Suppressor macrophage treated with lipopolysaccharide for 4 hours (primary cell): ENCODE measurements around the gene ASB9.
"Not testable (repeated sequence)": the region's sequence is repeated elsewhere in the genome, so short reads cannot be mapped to it uniquely, and the experiment has no call there.

Source experiments
- DNase-seq: peaks from one replicate; pipeline ENCODE4 v3.0.0-alpha.2; 2020

ASB9 gene, protein sequence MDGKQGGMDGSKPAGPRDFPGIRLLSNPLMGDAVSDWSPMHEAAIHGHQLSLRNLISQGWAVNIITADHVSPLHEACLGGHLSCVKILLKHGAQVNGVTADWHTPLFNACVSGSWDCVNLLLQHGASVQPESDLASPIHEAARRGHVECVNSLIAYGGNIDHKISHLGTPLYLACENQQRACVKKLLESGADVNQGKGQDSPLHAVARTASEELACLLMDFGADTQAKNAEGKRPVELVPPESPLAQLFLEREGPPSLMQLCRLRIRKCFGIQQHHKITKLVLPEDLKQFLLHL

GRCh38 chrX:15269618-15270521 is at the start of gene ASB9:
ASB9 (minus strand) TSS chrX:15270083; CDS start chrX:15269874, 209 bp downstream.
- DNase-seq: peak; percentile 36

DNA sequence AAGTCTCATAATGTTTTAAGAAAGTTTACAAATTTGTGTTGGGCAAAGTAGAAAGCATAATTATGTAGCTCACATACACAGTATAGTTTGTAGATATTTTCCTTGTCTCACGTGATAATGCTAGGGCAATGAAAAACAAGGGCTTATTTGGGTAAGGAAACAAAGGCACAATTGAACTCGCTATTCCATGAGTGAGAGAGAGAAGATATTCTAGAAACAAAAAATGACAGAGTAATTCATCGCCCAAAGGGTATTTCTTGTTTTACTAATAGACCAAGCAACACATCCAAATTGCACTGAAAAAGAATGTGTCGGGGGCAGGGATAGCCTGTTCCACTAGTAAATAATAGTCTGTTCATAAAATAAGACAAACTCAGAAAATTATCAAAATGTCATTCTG is 49.2 kb upstream of the ASB9 start:
- no peak for DNase-seq

DNA sequence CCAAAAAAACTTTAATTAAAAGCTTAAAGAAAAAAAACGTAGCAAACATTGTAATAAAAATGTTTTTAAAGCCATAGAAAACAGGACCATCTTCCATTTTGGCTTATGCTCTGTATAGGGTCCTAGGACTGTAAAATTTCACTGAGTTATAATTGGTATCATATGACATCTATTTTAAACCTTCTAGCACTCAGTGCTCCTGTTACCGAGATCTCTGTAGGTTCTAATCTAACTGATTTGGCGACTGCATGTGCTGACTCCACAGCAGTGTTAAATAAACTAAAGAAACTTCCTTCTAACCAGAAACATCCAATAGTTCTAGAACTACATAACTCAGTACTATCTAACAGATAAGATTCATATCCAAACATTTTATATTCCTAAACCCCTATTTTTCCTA is 45.6 kb upstream of the ASB9 start, which contains the start of gene ASB11:
Gene ASB11 (minus strand): TSS at position 132 of the 400 bp plus-strand sequence. CDS start 35 bp downstream, at position 97.
- DNase-seq: no peak

DNA sequence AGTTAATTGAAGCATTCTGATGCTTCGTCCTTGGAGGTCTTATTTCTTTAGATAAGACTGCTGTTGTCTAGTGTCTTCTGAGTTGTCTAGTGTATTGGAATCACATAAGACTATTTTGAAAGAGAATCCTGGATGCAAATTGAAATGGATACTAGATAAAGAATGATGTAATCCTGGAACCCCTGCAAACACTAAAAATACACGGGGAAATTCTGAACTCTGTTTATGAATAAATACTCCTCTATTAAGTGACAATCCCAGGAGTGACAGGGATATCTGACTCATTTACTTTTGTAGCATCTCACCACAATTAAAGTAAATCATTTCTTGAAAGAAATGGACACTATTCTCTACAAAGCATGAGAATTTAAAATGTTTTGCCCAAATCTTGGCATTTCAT is 44.6 kb upstream of the ASB9 start:
- DNase-seq: no peak

GRCh38 chrX:15311119-15311518 is 41.2 kb upstream of the ASB9 start:
- no peak for DNase-seq

DNA sequence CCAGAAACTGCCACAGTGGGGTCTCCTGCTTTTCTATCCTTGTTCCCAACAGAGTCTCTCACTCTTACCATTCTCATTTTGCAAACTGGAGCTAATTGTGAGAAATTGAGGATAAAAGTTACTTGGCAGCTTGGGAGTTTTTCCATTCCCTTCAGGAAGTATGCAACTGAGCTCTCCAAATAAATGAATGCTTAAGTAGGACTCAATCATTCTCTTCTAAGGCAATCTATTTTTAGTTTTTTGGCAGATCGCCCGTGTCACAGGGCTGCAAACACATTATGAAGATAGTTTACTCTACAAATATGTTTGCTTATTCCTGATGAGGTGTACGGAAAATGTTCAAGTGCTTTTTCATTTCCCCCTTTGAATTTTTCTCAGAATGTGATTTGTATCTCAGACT is 40.2 kb upstream of the ASB9 start:
- no peak for DNase-seq

- not testable (repeated sequence) for DNase-seq
Observed at GRCh38 chrX:15305899-15306298, 36.0 kb upstream of the ASB9 start.

DNA sequence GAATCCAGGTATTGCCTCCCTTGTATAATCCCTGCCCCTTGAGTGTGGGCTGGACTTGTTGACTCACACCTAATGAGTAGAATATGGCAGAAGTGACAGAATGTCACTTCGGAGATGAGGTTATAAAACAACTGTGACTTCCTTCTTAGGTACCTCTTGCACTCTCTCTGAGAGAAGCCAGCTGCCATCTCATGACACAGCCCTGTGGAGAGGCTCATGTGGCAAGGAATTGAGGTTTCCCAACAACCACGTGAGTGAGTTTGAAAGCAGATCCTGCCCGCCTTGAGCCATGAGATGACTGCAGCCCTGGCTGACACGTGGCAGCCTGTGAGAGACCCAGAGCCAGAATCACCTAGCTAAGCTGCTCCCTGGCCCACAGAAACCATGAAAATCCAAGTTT is 32.0 kb upstream of the ASB9 start:
- DNase-seq: peak; percentile 86

DNA sequence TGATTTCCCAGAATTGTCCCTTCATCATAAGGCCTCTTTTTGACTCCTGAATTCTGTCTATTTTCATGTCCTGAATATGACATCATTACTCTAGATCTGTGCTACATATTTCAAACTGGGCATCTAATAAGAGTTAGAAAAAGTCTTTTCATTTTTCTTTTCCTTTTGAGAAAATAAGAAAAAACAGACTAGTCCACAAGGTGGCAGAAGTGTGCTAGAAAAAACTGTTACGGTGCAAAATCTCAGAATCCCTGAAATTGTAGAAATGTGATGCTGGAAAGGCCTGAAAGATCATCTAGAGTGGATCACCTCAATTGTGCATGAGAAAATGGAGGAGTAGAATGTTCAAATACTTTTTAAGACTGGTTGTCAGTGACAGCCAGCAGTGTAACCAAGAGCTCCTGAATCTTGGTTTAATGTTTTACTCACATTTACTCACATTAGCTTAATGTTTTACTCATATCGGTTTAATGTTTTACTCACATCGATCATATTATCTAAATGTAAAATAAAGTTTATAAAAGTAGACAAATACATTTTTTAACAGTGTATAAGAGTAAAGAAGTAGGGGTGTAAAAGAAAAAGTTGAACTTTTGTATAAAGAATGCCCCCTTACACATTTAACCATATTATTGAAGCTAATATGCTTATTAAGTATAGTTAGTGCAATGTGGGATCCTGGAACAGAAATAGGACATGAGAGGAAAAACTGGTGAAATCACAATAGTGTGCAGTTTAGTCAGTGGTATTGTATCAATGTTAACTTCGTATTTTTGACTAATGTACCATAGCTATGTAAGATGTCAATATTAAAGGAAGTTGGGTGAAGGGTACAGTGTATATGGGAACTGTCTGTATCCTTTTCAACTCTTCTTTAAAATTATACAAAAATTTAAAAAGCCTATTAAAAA is 30.3 kb upstream of the ASB9 start:
- peak; percentile 43 for DNase-seq

GRCh38 chrX:15298780-15299179 is 28.9 kb upstream of the ASB9 start:
- DNase-seq: no peak

GRCh38 chrX:15298201-15298600 is 28.3 kb upstream of the ASB9 start:
- peak; percentile 23 for DNase-seq

DNA sequence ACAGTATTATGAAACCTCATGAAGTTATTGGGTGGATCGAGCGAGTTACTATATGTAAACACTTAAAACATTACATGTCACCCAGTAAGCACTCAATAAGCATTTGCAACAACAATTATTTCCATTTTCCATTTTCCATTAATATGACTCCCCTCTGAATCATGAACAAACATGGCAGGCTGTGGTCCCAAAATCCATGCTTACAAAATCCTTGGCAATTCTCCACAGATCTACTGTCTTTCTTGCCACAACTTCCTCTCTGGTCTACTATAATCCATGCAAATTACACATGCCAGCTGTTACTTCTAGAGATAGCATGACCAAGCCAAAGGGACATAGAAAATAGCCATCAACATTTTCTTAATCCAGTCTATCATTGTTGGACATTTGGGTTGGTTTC is 23.6 kb upstream of the ASB9 start:
- peak; percentile 43 for DNase-seq

- DNase-seq: no peak
Observed at GRCh38 chrX:15292861-15293260, 23.0 kb upstream of the ASB9 start.

DNA sequence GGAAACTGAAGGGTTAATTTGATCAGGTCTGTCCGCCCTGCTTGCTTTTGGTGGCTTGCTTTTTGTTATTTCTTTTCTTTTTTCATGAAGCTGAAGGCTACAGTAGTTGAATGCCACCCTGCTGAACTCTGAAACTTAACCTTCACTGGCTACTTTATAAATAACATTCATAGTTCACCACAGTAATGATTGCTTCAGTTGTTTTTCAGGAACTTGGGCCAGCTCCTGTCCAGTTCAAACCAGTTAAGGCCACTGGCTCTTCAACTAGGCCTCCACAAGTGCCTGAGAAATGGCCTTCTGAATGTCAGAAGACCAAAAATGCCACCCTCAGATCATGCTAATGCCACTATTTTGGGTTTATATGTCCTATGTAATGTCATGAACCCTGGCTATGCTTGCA is 7.7 kb upstream of the ASB9 start:
- no peak for DNase-seq

DNA sequence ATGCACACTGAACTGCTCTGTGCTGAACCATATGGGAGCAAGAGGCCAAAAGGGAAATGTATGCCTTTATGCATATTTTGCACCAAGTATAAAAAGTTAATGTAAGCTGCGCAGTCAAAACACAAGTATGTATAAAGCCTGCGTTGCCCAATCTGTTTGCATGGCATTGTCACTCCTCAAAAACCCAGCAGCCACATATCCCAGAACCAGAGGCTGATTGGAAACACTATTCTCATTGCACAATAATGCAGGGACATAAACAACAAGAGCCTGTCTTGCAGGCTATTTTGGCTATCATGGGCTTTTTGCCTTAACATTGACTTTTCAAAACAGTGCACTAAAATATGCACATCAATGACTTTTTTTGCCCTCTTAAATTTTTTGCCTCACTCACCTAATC is 5.1 kb upstream of the ASB9 start:
- no peak for DNase-seq

GRCh38 chrX:15273275-15273674 is 3.4 kb upstream of the ASB9 start:
- DNase-seq: not testable (repeated sequence)

DNA sequence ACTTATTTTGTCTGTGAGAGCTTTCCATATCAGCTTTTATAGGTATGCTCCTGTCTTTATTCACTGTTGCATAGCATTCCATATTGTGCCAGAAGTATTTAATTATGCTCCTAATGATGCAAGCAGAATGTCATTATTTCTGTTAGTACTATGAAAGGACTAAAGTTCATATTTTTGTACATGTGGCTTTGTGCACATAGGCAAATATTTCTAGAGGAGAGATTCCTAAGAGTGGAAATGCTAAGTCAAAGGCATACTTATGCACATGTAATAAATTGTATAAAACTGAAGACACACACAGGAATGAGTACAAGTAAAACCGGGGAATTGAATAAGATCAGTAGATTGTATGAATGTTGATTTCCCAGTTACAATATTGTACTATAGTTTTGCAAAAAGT is 1.9 kb upstream of the ASB9 start:
- DNase-seq: no peak

DNA sequence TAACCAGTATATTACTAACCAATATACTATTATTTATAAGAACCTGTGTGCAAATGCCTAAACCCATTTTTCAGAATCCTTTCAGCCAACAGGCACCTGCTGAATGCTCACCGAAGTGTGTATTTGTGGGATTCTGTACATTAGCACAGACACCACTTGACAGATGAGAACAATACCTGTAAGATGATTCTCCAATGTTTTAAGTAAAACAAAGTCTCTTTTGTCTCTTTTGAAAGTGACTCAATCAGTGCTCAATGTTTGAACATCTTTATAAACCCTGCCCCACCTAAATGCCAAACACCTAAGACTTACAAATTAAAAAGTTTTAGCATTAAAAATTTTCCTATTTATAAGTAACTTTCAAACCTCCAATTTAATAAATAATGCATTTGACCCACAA is 763 bp downstream of the ASB9 start:
- no peak for DNase-seq

GRCh38 chrX:15254852-15255251 is 15.0 kb downstream of the ASB9 start:
- no peak for DNase-seq

- no peak for DNase-seq
Observed at GRCh38 chrX:15245896-15246295, 24.0 kb downstream of the ASB9 start.

DNA sequence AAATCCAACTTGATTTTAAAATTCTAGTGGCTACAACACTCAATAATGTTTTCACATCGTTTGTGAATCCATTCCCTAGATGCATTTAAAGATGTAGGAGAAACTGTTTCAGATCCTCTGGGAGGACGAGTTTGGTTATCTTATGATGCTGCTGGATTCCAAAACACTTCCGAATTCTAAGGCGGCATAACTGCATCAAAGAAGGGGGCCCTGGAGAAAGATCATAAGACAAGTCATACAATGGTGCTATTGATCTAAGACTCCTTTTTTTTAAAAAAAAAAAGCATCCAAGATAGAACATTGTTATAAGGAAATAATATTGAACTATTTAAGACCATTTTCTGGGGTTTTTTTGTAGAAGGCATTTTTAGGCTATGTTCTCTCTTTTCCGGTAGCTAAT is 25.5 kb downstream of the ASB9 start:
- DNase-seq: no peak

DNA sequence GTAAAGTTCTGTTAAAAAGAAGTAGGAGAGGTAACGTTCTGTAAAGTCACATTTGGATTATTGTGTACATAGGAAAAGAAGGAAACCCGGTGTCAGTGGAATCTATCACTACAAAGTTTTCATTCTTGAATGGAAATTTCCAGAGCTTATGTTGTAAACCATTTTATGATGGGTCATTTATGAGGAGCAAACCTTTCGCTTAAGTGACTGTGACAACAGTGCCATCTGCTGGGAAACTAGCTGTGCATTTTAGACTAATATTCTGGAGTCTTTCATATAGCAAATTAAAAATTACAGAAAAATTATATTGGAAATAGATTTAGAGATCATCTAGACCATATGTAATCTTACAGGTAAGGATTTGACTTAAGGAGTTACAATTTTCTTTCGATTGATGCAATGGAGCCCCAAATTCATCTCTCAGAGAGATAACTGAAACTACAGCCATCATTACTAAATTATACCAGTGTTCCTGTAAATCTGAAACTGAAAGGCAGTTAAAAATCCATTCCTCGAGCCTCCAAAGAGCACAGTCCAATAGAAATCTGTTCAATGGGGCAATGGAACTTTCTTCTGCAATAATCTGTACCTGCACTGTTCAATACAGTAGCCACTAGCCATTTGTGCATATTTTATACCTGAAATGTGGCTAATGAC is 26.9 kb downstream of the ASB9 start:
- DNase-seq: peak; percentile 57

DNA sequence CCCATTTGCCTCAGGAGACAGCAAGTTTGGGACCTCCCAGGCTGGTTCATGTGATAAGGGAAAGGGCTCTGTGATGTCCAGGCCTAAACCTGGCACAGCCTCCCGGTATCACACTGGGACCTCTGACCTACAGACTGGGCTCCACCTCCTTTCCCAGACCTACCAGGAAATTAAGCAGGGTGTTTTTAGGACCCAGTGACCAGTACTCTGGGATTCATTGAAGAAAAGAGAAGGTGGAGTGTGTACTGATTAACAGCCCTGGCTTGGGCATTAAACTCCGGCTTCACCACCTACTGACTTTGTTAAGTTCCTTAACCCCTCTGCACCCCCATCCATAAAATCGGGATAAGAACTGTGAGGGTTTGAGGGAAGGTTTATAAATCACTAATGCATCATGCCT is 28.6 kb downstream of the ASB9 start:
- no peak for DNase-seq
